IPS-NIHi7 (cell line): ENCODE data around the gene ILDR1.
"Not testable (repeated sequence)": the region's sequence is repeated elsewhere in the genome, so short reads cannot be mapped to it uniquely, and the experiment has no call there.

ENCODE experiments used
- DNase-seq: peaks from one replicate; pipeline ENCODE4 v3.0.0; 2012; ENCODE audit warnings: mixed read lengths; ENCODE audit errors: extremely low spot score

The ILDR1 gene

GRCh38 chr3:122021811-122022401 lies at the start of gene ILDR1:
TSS of gene ILDR1 (minus strand) at chr3:122022247. CDS start at chr3:122022077, 170 bp downstream.
- peak; percentile 78 for DNase-seq

- no peak for DNase-seq
These were observed 45.7 kb upstream of the ILDR1 start for GRCh38 chr3:122067588-122068240.

- DNase-seq: no peak
These were observed 45.1 kb upstream of the ILDR1 start for GRCh38 chr3:122067214-122067550.

GRCh38 chr3:122066331-122067213 lies 44.5 kb upstream of the ILDR1 start:
- DNase-seq: no peak

- DNase-seq: no peak
These were observed 42.3 kb upstream of the ILDR1 start for GRCh38 chr3:122064326-122064725.

- DNase-seq: no peak
These were observed 41.9 kb upstream of the ILDR1 start for GRCh38 chr3:122063908-122064307.

GRCh38 chr3:122060040-122060698 lies 38.1 kb upstream of the ILDR1 start:
- DNase-seq: no peak

GRCh38 chr3:122058294-122058693 lies 36.2 kb upstream of the ILDR1 start:
- no peak for DNase-seq

- DNase-seq: no peak
These were observed 35.6 kb upstream of the ILDR1 start for GRCh38 chr3:122057671-122058070.

GRCh38 chr3:122055215-122055614 lies 33.2 kb upstream of the ILDR1 start, which contains the start of gene CD86:
TSS of gene CD86 (plus strand) at chr3:122055362. CDS start at chr3:122055490, 128 bp downstream.
- no peak for DNase-seq

- no peak for DNase-seq
These were observed 30.9 kb upstream of the ILDR1 start for GRCh38 chr3:122052968-122053367.

GRCh38 chr3:122047773-122048172 lies 25.7 kb upstream of the ILDR1 start:
- not testable (repeated sequence) for DNase-seq

- DNase-seq: not testable (repeated sequence)
These were observed 25.2 kb upstream of the ILDR1 start for GRCh38 chr3:122047296-122047695.

GRCh38 chr3:122033023-122033422 lies 11.0 kb upstream of the ILDR1 start:
- DNase-seq: no peak

- DNase-seq: no peak
These were observed 10.5 kb upstream of the ILDR1 start for GRCh38 chr3:122032531-122032930.

GRCh38 chr3:122031123-122031468 lies 9.0 kb upstream of the ILDR1 start:
- DNase-seq: no peak

- no peak for DNase-seq
These were observed 8.5 kb upstream of the ILDR1 start for GRCh38 chr3:122030381-122031122.

GRCh38 chr3:122025296-122025695 lies 3.2 kb upstream of the ILDR1 start:
- no peak for DNase-seq

- no peak for DNase-seq
These were observed 2.8 kb upstream of the ILDR1 start for GRCh38 chr3:122024800-122025199.

GRCh38 chr3:122023335-122023910 lies 1.4 kb upstream of the ILDR1 start:
- DNase-seq: no peak

- DNase-seq: no peak
These were observed 1.0 kb downstream of the ILDR1 start for GRCh38 chr3:122021037-122021436.
